RWPE1 (cell line): ENCODE results near the gene GNA14.

Experiments
- CTCF ChIA-PET: fragments of 350-600 bp; sonication (Branson Sonifier 250); formaldehyde crosslinking; extraction: SDS; loops from one replicate; lab custom pipeline; 2021; lab: Yijun Ruan, JAX
- POLR2A ChIA-PET: fragments of 400-600 bp; formaldehyde crosslinking; extraction: SDS; loops from one replicate; lab custom pipeline; 2020; ENCODE audit warnings: antibody characterized with exemption; ENCODE audit not compliant: low non-redundant PET; lab: Yijun Ruan, JAX
- DNase-seq: peaks from one replicate; pipeline ENCODE4 v3.0.0; 2012; ENCODE audit warnings: low spot score
- H3K27ac ChIP-seq: fragments of 450-650 bp; 2 replicates; pipeline ENCODE4 v1.5.1; 2017
- TF ChIP-seq, protein P1 (sequence below): fragments of 450-650 bp; conservative IDR thresholded peaks from 2 replicates; pipeline ENCODE4 v1.5.1; 2017; ENCODE audit warnings: low read depth, mild to moderate bottlenecking

Gene GNA14

GRCh38 chr9:77605449-77606220 is 42.5 kb downstream of the GNA14 start:
- no peak overlapping the region for H3K27ac ChIP-seq
- DNase-seq = no peak
- ChIA-PET CTCF (interaction anchor here (0.8 kb wide), 1 partner anchor 172 kb away, joined by 4 read pairs; no protein-coding TSS in a partner anchor), POLR2A (no interaction called here)
- TF ChIP-seq, protein P1, sequence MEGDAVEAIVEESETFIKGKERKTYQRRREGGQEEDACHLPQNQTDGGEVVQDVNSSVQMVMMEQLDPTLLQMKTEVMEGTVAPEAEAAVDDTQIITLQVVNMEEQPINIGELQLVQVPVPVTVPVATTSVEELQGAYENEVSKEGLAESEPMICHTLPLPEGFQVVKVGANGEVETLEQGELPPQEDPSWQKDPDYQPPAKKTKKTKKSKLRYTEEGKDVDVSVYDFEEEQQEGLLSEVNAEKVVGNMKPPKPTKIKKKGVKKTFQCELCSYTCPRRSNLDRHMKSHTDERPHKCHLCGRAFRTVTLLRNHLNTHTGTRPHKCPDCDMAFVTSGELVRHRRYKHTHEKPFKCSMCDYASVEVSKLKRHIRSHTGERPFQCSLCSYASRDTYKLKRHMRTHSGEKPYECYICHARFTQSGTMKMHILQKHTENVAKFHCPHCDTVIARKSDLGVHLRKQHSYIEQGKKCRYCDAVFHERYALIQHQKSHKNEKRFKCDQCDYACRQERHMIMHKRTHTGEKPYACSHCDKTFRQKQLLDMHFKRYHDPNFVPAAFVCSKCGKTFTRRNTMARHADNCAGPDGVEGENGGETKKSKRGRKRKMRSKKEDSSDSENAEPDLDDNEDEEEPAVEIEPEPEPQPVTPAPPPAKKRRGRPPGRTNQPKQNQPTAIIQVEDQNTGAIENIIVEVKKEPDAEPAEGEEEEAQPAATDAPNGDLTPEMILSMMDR = no peak

DNA sequence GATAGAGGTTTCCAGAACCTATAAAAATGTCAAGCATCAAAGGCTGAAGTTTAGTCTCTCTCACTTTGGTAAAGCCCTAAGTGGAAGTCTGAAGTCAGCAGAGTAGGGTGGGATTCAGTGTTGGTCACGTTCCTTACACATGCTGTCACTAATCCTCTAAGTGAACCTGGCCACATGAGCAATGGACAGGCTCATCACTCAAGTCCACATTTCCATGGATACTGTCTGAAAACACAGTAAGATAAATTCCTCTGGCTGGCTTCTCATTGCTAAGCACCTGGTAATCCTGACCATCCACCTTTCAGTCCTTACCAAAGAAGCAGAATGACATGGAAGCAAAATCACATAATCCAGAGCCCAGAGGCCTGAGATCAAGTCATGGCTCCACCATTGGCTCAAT is 43.8 kb downstream of the GNA14 start:
- TF ChIP-seq, protein P1 = no peak
- no peak for DNase-seq
- ChIA-PET CTCF (no interaction called here), POLR2A (no interaction called here)
- no peak overlapping the region for H3K27ac ChIP-seq

- ChIA-PET CTCF (no interaction called here), POLR2A (no interaction called here)
- TF ChIP-seq, protein P1 = no peak
- no peak overlapping the region for H3K27ac ChIP-seq
- DNase-seq = no peak
Observed at GRCh38 chr9:77602852-77603251, 45.3 kb downstream of the GNA14 start.

GRCh38 chr9:77601476-77602099 is 46.5 kb downstream of the GNA14 start:
- TF ChIP-seq, protein P1 = no peak
- ChIA-PET POLR2A (no interaction called here), CTCF (no interaction called here)
- DNase-seq = no peak
- H3K27ac ChIP-seq = no peak overlapping the region

- TF ChIP-seq, protein P1 = no peak
- POLR2A ChIA-PET = no interaction called here
- CTCF ChIA-PET = no interaction called here
- no peak overlapping the region for H3K27ac ChIP-seq
- no peak for DNase-seq
Observed at GRCh38 chr9:77600810-77601209, 47.3 kb downstream of the GNA14 start.

- no peak overlapping the region for H3K27ac ChIP-seq
- DNase-seq = no peak
- TF ChIP-seq, protein P1 = no peak
- ChIA-PET CTCF (no interaction called here), POLR2A (no interaction called here)
Observed at GRCh38 chr9:77599492-77599891, 48.6 kb downstream of the GNA14 start.
